GM15510 (cell line): ENCODE results near the gene ZNF823.
A peak's percentile ranks its signal among the peaks of the same experiment; 100 is the strongest.

Source experiments
- POLR2A ChIP-seq: IDR thresholded peaks from 3 replicates; pipeline ENCODE4 v1.6.1; 2011; ENCODE audit warnings: borderline replicate concordance; ENCODE audit not compliant: insufficient read length; ENCODE audit errors: extremely low read depth

ZNF823 gene

GRCh38 chr19:11694533-11695439 lies 44.0 kb downstream of the ZNF823 start:
- peak; percentile 89 for TF ChIP-seq POLR2A

- TF ChIP-seq POLR2A = no peak
Measured at GRCh38 chr19:11693505-11694499, 44.9 kb downstream of the ZNF823 start.

GRCh38 chr19:11692127-11692790 lies 46.5 kb downstream of the ZNF823 start:
- no peak for TF ChIP-seq POLR2A

GRCh38 chr19:11685676-11686650 lies 52.8 kb downstream of the ZNF823 start:
- no peak for TF ChIP-seq POLR2A

- no peak for TF ChIP-seq POLR2A
Measured at GRCh38 chr19:11684987-11685675, 53.6 kb downstream of the ZNF823 start.

- no peak for TF ChIP-seq POLR2A
Measured at GRCh38 chr19:11680689-11681302, 58.0 kb downstream of the ZNF823 start.

GRCh38 chr19:11678504-11678903 lies 60.2 kb downstream of the ZNF823 start:
- no peak for TF ChIP-seq POLR2A

- no peak for TF ChIP-seq POLR2A
Measured at GRCh38 chr19:11675569-11675968, 63.2 kb downstream of the ZNF823 start.

- no peak for TF ChIP-seq POLR2A
Measured at GRCh38 chr19:11674067-11674492, 64.7 kb downstream of the ZNF823 start.

- TF ChIP-seq POLR2A = no peak
Measured at GRCh38 chr19:11673608-11674041, 65.1 kb downstream of the ZNF823 start.
